SK-N-SH (cell line): ENCODE data around the gene MXRA5. TPM values are rescaled to one million over a fixed set of nuclear protein-coding genes. Genes with fewer than 3 reads are reported as not detected.

ENCODE experiments used
- CTCF ChIA-PET: fragments of 300-600, 350-600 bp; formaldehyde crosslinking; extraction: SDS; loops from one replicate; lab custom pipeline; 2021; lab: Yijun Ruan, JAX
- POLR2A ChIA-PET: fragments of 350-600 bp; sonication (Branson Sonifier 250); formaldehyde crosslinking; extraction: SDS; loops from one replicate; lab custom pipeline; 2020; ENCODE audit warnings: antibody characterized with exemption, inconsistent platforms; lab: Yijun Ruan, JAX
- DNase-seq: peaks from one replicate; pipeline ENCODE4 v3.0.0; 2012
- H2AFZ ChIP-seq: fragments of 200-600 bp; sonication (generic); 2 replicates; pipeline ENCODE4 v1.8.1; 2016; ENCODE audit warnings: antibody characterized with exemption, mild to moderate bottlenecking, low read depth
- H3F3A ChIP-seq: fragments of 200-600 bp; sonication (generic); replicated peaks from 2 replicates; pipeline ENCODE3; 2016; ENCODE audit warnings: antibody characterized with exemption, mild to moderate bottlenecking; ENCODE audit not compliant: insufficient read depth
- H3K27ac ChIP-seq, 2 experiments: fragments of 200-500 bp in 1 of 2; fragments of 200-600 bp in 1 of 2; sonication (Bioruptor generic) in 1 of 2; sonication (generic), shearing (Covaris generic) in 1 of 2; 2 replicates each; pipeline versions ENCODE4 v1.5.1 to v1.6.1; 2014 to 2016; ENCODE audit warnings: low read depth in 2 of 2, inconsistent platforms in 1 of 2, low read length in 1 of 2, mild to moderate bottlenecking in 1 of 2, mixed read lengths in 1 of 2
- H3K27me3 ChIP-seq: fragments of 200-600 bp; sonication (generic), shearing (Covaris generic); 2 replicates; pipeline ENCODE4 v1.6.1; 2016; ENCODE audit warnings: mixed run types; ENCODE audit not compliant: insufficient read depth
- H3K36me3 ChIP-seq, 2 experiments: fragments of 200-500 bp in 1 of 2; fragments of 200-600 bp in 1 of 2; sonication (Bioruptor generic) in 1 of 2; sonication (generic) in 1 of 2; replicated peaks in 1 of 2; 2 replicates each; pipeline versions ENCODE3 to v1.5.1; 2014 to 2016; ENCODE audit warnings: low read length in 1 of 2, mild to moderate bottlenecking in 1 of 2; ENCODE audit not compliant: insufficient read depth in 2 of 2, control insufficient read depth in 1 of 2
- H3K4me1 ChIP-seq, 2 experiments: fragments of 200-500 bp in 1 of 2; fragments of 200-600 bp in 1 of 2; sonication (Bioruptor generic) in 1 of 2; sonication (generic), shearing (Covaris generic) in 1 of 2; 2 replicates each; pipeline versions ENCODE4 v1.5.1 to v1.6.1; 2014 to 2016; ENCODE audit warnings: low read depth in 1 of 2, low read length in 1 of 2, mixed run types in 1 of 2; ENCODE audit not compliant: insufficient read depth in 2 of 2, control insufficient read depth in 1 of 2
- H3K4me2 ChIP-seq: fragments of 200-600 bp; sonication (generic), shearing (Covaris generic); 2 replicates; pipeline ENCODE4 v1.6.1; 2017; ENCODE audit warnings: mixed run types
- H3K4me3 ChIP-seq, 2 experiments: fragments of 200-500 bp in 1 of 2; fragments of 200-600 bp in 1 of 2; sonication (Bioruptor generic) in 1 of 2; sonication (generic), shearing (Covaris generic) in 1 of 2; 2 replicates each; pipeline versions ENCODE4 v1.5.1 to v1.8.1; 2014 to 2016; ENCODE audit warnings: low read depth in 2 of 2, inconsistent platforms in 1 of 2, low read length in 1 of 2, mild to moderate bottlenecking in 1 of 2, mixed read lengths in 1 of 2, moderate library complexity in 1 of 2
- H3K79me2 ChIP-seq: fragments of 200-600 bp; sonication (generic); 2 replicates; pipeline ENCODE4 v1.8.1; 2017; ENCODE audit warnings: mild to moderate bottlenecking; ENCODE audit not compliant: insufficient read depth
- H3K9ac ChIP-seq: fragments of 200-600 bp; sonication (generic); 2 replicates; pipeline ENCODE4 v1.6.1; 2017; ENCODE audit warnings: mixed run types
- H3K9me2 ChIP-seq: fragments of 200-600 bp; sonication (generic); 2 replicates; pipeline ENCODE4 v1.6.1; 2017; ENCODE audit warnings: mixed run types
- H3K9me3 ChIP-seq: fragments of 200-600 bp; sonication (generic); 2 replicates; pipeline ENCODE4 v1.6.1; 2017; ENCODE audit warnings: mixed run types, mild to moderate bottlenecking, moderate library complexity
- H4K20me1 ChIP-seq: fragments of 200-600 bp; sonication (generic); 2 replicates; pipeline ENCODE4 v1.6.1; 2017; ENCODE audit warnings: mild to moderate bottlenecking, mixed run types; ENCODE audit not compliant: insufficient read depth
- CHD2 ChIP-seq: fragments of 150-350 bp; IDR thresholded peaks from 2 replicates; pipeline ENCODE4 v1.6.1; 2018; ENCODE audit warnings: low read length; ENCODE audit not compliant: partially characterized antibody
- ELF1 ChIP-seq: IDR thresholded peaks from 2 replicates; pipeline ENCODE4 v1.4.0; 2012
- EP300 ChIP-seq, 2 experiments: IDR thresholded peaks; 2 replicates each; pipeline versions ENCODE4 v1.4.0 to v1.6.1; 2012; ENCODE audit warnings: borderline replicate concordance in 1 of 2, low read depth in 1 of 2, low read length in 1 of 2
- EZH2phosphoT487 ChIP-seq: fragments of 200-600 bp; sonication (generic); IDR thresholded peaks from 2 replicates; pipeline ENCODE4 v1.6.1; 2017; ENCODE audit warnings: low read depth, mixed run types, mild to moderate bottlenecking, antibody characterized with exemption, moderate library complexity, borderline replicate concordance
- FOXJ3 ChIP-seq: sonication (generic); formaldehyde crosslinking; IDR thresholded peaks from 2 replicates; pipeline ENCODE4 v1.5.1; 2020; ENCODE audit warnings: mild to moderate bottlenecking, missing genetic modification reagents
- FOXM1 ChIP-seq: IDR thresholded peaks from 2 replicates; pipeline ENCODE4 v1.4.0; 2012; ENCODE audit warnings: low read depth, mild to moderate bottlenecking
- GABPA ChIP-seq: IDR thresholded peaks from 2 replicates; pipeline ENCODE4 v1.4.0; 2012; ENCODE audit warnings: low read depth, mild to moderate bottlenecking
- GATA2 ChIP-seq: sonication (generic); formaldehyde crosslinking; IDR thresholded peaks from 2 replicates; pipeline ENCODE4 v1.5.0; 2020; ENCODE audit warnings: mild to moderate bottlenecking, missing genetic modification reagents
- IRF3 ChIP-seq: fragments of 150-350 bp; IDR thresholded peaks from 2 replicates; pipeline ENCODE4 v1.6.1; 2016; ENCODE audit warnings: mild to moderate bottlenecking, low read depth, low read length
- JUND ChIP-seq: IDR thresholded peaks from 2 replicates; pipeline ENCODE4 v1.4.0; 2012
- MEF2A ChIP-seq: IDR thresholded peaks from 2 replicates; pipeline ENCODE4 v1.4.0; 2012; ENCODE audit warnings: low read depth, borderline replicate concordance
- NFIC ChIP-seq: IDR thresholded peaks from 2 replicates; pipeline ENCODE4 v1.4.0; 2012; ENCODE audit warnings: borderline replicate concordance
- PBX3 ChIP-seq: IDR thresholded peaks from 2 replicates; pipeline ENCODE4; 2012
- POLR2AphosphoS5 ChIP-seq: IDR thresholded peaks from 2 replicates; pipeline ENCODE4 v1.6.1; 2012; ENCODE audit warnings: low read depth, low read length
- RAD21 ChIP-seq: IDR thresholded peaks from 2 replicates; pipeline ENCODE4 v1.6.1; 2012; ENCODE audit warnings: mild to moderate bottlenecking, low read length
- RCOR1 ChIP-seq: fragments of 150-350 bp; IDR thresholded peaks from 2 replicates; pipeline ENCODE4 v1.6.1; 2017; ENCODE audit warnings: antibody characterized with exemption, low read length
- REST ChIP-seq: IDR thresholded peaks from 2 replicates; pipeline ENCODE4 v1.6.1; 2012; ENCODE audit warnings: mild to moderate bottlenecking, low read depth, low read length, moderate library complexity
- SIN3A ChIP-seq: IDR thresholded peaks from 2 replicates; pipeline ENCODE4 v1.6.1; 2012; ENCODE audit warnings: low read depth, mild to moderate bottlenecking, low read length, moderate library complexity, borderline replicate concordance
- SMC3 ChIP-seq: IDR thresholded peaks from 2 replicates; pipeline ENCODE4 v1.6.1; 2012; ENCODE audit warnings: low read depth, low read length, improper control_type of control experiment
- YY1 ChIP-seq: IDR thresholded peaks from 2 replicates; pipeline ENCODE4 v1.4.0; 2012; ENCODE audit warnings: low read depth, mild to moderate bottlenecking
- ZBTB33 ChIP-seq: IDR thresholded peaks from 2 replicates; pipeline ENCODE4 v1.4.0; 2012; ENCODE audit warnings: low read depth, borderline replicate concordance
- WGBS: methylation state at CpG from one replicate; pipeline ENCODE4 v1.1.6; 2017; ENCODE audit warnings: low lambda C conversion rate; 5-methylcytosine and 5-hydroxymethylcytosine counted together
- polyA plus RNA-seq, 3 experiments: library from polyadenylated mRNA; depleted of rRNA; stranded (reverse); fragments of >200 nt; gene quantifications; 2 replicates each; pipeline ENCODE4 v1.2.3, GENCODE V29; 2012

The MXRA5 gene
- polyA plus RNA-seq, 1 of the 3 experiments (the other 2 are of a cell fraction) = 7.9 TPM

GRCh38 chrX:3312109-3312508 lies 34.3 kb downstream of the MXRA5 start:
- Histone ChIP-seq H3F3A (no peaks in the 10 kb centered on the region), H3K9me2 (no peaks in the 10 kb centered on the region), H3K4me3 (no peak overlapping the region), H3K27me3 (no peaks in the 10 kb centered on the region), H3K27ac (no peak overlapping the region), H4K20me1 (no peaks in the 10 kb centered on the region), H3K36me3 (no peaks in the 10 kb centered on the region), H3K9ac (no peak overlapping the region), H3K4me1 (no peaks in the 10 kb centered on the region), H3K79me2 (no peaks in the 10 kb centered on the region), H3K4me2 (no peak overlapping the region), H2AFZ (no peak overlapping the region), H3K9me3 (no peaks in the 10 kb centered on the region)
- DNase-seq = no peak
- POLR2A ChIA-PET = no interaction called here
- 16% methylated on average over 2 of the region's 2 CpGs for WGBS
- CTCF ChIA-PET = no interaction called here
- TF ChIP-seq CHD2 = no peak
- TF ChIP-seq NFIC = no peak
- no peak for TF ChIP-seq FOXJ3 (CRISPR knock-in tag)
- TF ChIP-seq IRF3 = no peak
- no peak for TF ChIP-seq YY1
- TF ChIP-seq POLR2AphosphoS5 = no peak
- no peak for TF ChIP-seq MEF2A
- TF ChIP-seq RAD21 = no peak

GRCh38 chrX:3307881-3308280 lies 38.6 kb downstream of the MXRA5 start:
- 18% methylated on average over 1 of the region's 1 CpG for WGBS
- POLR2A ChIA-PET = no interaction called here
- no peak overlapping the region for H3K27ac ChIP-seq

More at GRCh38 chrX:3307881-3308280, 38.6 kb downstream of the MXRA5 start:
- H3K4me2 ChIP-seq = no peak overlapping the region
- no peak overlapping the region for H3K4me3 ChIP-seq
- CTCF ChIA-PET = no interaction called here
- H3K36me3 ChIP-seq = no peaks in the 10 kb centered on the region
- no peaks in the 10 kb centered on the region for H3K79me2 ChIP-seq
- DNase-seq = no peak
- H3F3A ChIP-seq = no peaks in the 10 kb centered on the region
- H2AFZ ChIP-seq = no peak overlapping the region
- H3K27me3 ChIP-seq = no peaks in the 10 kb centered on the region
- H3K4me1 ChIP-seq = no peaks in the 10 kb centered on the region
- H3K9me2 ChIP-seq = no peaks in the 10 kb centered on the region
- H3K9ac ChIP-seq = no peak overlapping the region
- H3K9me3 ChIP-seq = no peaks in the 10 kb centered on the region
- H4K20me1 ChIP-seq = no peaks in the 10 kb centered on the region
- TF ChIP-seq RCOR1 (no peak), RAD21 (no peak), POLR2AphosphoS5 (no peak), SIN3A (no peak), EZH2phosphoT487 (no peak), ZBTB33 (no peak), FOXM1 (no peak), EP300 (IDR thresholded peaks at IDR 0.05; ENCODE audit: borderline replicate concordance in 1 of 2, low read depth in 1 of 2, low read length in 1 of 2) (no peak), ELF1 (no peak), GATA2 (no peak), PBX3 (no peak), GABPA (no peak), JUND (no peak), SMC3 (no peak), REST (no peak), NFIC (no peak), MEF2A (no peak)
